Memory B cell (primary cell): ENCODE measurements around the gene VEGFD.

Experiments used
- ATAC-seq: fragments of 150-1000 bp; cut with Tn5 transposase; 2 replicates; pipeline ENCODE4 v1.10.0; 2021; ENCODE audit warnings: low read depth, mild to moderate bottlenecking, moderate library complexity
- DNase-seq, 2 donors: peaks; one replicate each; pipeline ENCODE4 v3.0.0; 2022; ENCODE audit warnings: low spot score in 2 of 2
- H3K27ac Mint-ChIP-seq: one replicate; pipeline ENCODE4 v1.8.0; 2022; ENCODE audit warnings: mild to moderate bottlenecking, moderate library complexity, mixed read lengths
- H3K27me3 Mint-ChIP-seq: one replicate; pipeline ENCODE4 v1.8.0; 2022; ENCODE audit warnings: mixed read lengths
- H3K36me3 Mint-ChIP-seq: one replicate; pipeline ENCODE4 v1.8.0; 2022; ENCODE audit warnings: mild to moderate bottlenecking, mixed read lengths
- H3K4me1 Mint-ChIP-seq: one replicate; pipeline ENCODE4 v1.8.0; 2022; ENCODE audit warnings: mixed read lengths
- H3K4me3 Mint-ChIP-seq: one replicate; pipeline ENCODE4 v1.8.0; 2022; ENCODE audit warnings: mild to moderate bottlenecking, moderate library complexity, mixed read lengths
- H3K9me3 Mint-ChIP-seq: one replicate; pipeline ENCODE4 v1.8.0; 2022; ENCODE audit warnings: mixed read lengths

The VEGFD gene

DNA sequence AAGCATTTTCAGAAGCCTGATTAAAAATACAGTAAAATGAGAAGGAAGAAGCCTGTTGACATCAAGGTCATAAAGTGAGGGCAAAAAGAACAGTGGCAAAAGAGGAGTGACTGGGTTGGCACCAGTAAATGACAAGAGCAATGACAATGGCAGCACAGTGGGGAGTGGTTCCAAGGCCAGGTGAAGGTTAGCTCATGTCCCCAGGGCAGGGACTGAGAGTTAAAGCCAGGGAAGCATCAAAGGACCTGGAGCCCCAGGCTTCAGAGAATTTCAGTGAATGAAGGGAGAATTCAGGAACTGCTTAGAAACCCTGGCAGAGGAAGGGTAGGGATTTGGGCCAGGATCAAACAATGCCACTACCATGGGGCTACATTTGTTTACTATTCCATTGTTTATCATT lies 40.1 kb downstream of the VEGFD start:
- ATAC-seq = no peak
- no peak overlapping the region for H3K4me3 Mint-ChIP-seq
- peaks cover 4% of the 10 kb centered on the region for H3K27me3 Mint-ChIP-seq
- no peak for DNase-seq
- no peaks in the 10 kb centered on the region for H3K4me1 Mint-ChIP-seq
- H3K9me3 Mint-ChIP-seq = no peaks in the 10 kb centered on the region
- no peak overlapping the region for H3K27ac Mint-ChIP-seq
- H3K36me3 Mint-ChIP-seq = no peaks in the 10 kb centered on the region

GRCh38 chrX:15343075-15343476 lies 41.1 kb downstream of the VEGFD start:
- no peak overlapping the region for H3K4me3 Mint-ChIP-seq
- DNase-seq (no peak), ATAC-seq (no peak)
- H3K27ac Mint-ChIP-seq = no peak overlapping the region
- H3K27me3 Mint-ChIP-seq = peaks cover 5% of the 10 kb centered on the region
- no peaks in the 10 kb centered on the region for H3K9me3 Mint-ChIP-seq
- no peaks in the 10 kb centered on the region for H3K4me1 Mint-ChIP-seq
- H3K36me3 Mint-ChIP-seq = no peaks in the 10 kb centered on the region

DNA sequence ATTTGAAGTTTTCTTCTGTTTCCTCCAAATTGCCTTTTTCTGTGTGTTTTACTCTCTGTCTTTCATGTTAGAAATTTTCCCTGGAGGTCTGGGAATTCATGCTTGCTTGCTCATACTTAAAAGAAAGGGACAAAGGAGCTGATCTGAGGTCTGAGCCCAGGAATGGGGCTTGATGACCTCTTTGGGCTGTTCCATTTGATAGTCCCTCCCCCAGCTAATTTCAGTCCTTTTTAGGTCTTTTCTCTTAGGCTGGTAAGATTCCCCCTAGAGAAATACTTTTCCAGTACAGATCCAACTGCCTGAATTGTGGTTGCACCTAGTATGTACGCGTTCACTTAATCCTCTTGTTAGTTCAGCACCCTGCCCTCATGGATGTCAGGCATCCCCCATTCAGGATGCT lies 43.3 kb downstream of the VEGFD start:
- no peak for ATAC-seq
- Mint-ChIP-seq H3K9me3 (no peaks in the 10 kb centered on the region), H3K36me3 (no peaks in the 10 kb centered on the region), H3K27ac (no peak overlapping the region), H3K4me3 (no peak overlapping the region), H3K4me1 (peaks cover 3% of the 10 kb centered on the region), H3K27me3 (peaks cover 4% of the 10 kb centered on the region)
- DNase-seq = no peak

- ATAC-seq = peak; percentile 50
- H3K36me3 Mint-ChIP-seq = peaks cover 4% of the 10 kb centered on the region
- H3K9me3 Mint-ChIP-seq = no peaks in the 10 kb centered on the region
- DNase-seq = peak; percentile 16 to 45
- H3K27ac Mint-ChIP-seq = peak overlapping the region; percentile 97
- H3K4me3 Mint-ChIP-seq = peak overlapping the region; percentile 90
- H3K27me3 Mint-ChIP-seq = peaks cover 3% of the 10 kb centered on the region
- peaks cover 8% of the 10 kb centered on the region for H3K4me1 Mint-ChIP-seq
Observed at GRCh38 chrX:15336023-15336413, 48.2 kb downstream of the VEGFD start.

GRCh38 chrX:15335135-15336022 lies 48.8 kb downstream of the VEGFD start, which contains the start of gene PIGA:
Gene PIGA (minus strand): TSS chrX:15335523. CDS start chrX:15331930, 3,593 bp downstream.
- H3K27me3 Mint-ChIP-seq = peaks cover 2% of the 10 kb centered on the region
- H3K4me1 Mint-ChIP-seq = peaks cover 8% of the 10 kb centered on the region
- DNase-seq = peak; percentile 68 to 86
- peaks cover 4% of the 10 kb centered on the region for H3K36me3 Mint-ChIP-seq
- no peaks in the 10 kb centered on the region for H3K9me3 Mint-ChIP-seq
- H3K4me3 Mint-ChIP-seq = peak within 1 kb of the TSS; percentile 90
- H3K27ac Mint-ChIP-seq = peak within 1 kb of the TSS; percentile 97
- ATAC-seq = peak; percentile 88

DNA sequence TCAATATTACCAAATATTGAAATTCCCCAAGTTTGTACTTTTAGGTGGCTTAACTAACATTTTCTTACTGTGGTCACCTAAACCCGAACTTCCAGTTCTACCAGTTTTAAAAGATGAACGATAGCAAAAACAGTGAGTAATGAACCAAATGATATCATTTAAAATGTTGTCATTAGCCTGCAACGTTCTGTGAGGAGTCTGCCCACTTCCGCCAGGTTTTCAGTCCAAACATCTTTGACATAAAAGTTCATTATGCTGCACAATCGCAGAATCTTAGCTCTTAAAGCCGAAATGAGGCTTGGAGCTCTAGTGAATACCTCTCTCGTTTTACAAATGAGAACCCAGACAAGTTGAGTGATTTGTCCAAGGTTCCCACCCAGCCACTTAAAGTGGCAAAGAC lies 49.7 kb downstream of the VEGFD start:
- DNase-seq (peak in 1 of 2 donors; percentile 1), ATAC-seq (no peak)
- peaks cover 8% of the 10 kb centered on the region for H3K4me1 Mint-ChIP-seq
- peak overlapping the region; percentile 97 for H3K27ac Mint-ChIP-seq
- H3K9me3 Mint-ChIP-seq = no peaks in the 10 kb centered on the region
- peaks cover 4% of the 10 kb centered on the region for H3K36me3 Mint-ChIP-seq
- H3K4me3 Mint-ChIP-seq = peak overlapping the region; percentile 90
- peaks cover 2% of the 10 kb centered on the region for H3K27me3 Mint-ChIP-seq

DNA sequence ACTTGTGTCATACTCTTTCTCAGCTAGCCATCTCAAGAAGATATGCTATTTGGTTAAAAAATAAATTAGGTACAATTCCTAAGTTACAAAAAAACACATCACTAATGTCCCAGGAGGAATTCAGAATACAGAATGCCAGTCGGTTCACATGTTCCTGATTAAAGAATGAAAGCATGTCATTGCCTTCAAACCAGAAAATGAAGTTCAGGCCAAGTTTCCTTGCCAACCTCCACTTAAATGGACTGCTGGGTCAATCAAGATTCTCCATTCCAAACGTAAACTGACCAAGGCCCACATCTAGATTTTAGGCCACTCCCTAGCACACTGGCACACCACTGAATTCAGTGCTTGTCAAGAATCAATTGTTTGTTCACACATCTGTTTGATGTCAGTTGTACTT lies 55.4 kb downstream of the VEGFD start:
- no peaks in the 10 kb centered on the region for H3K9me3 Mint-ChIP-seq
- DNase-seq = no peak
- no peak overlapping the region for H3K27ac Mint-ChIP-seq

GRCh38 chrX:15328131-15328530 lies 56.1 kb downstream of the VEGFD start:
- peaks cover 5% of the 10 kb centered on the region for H3K36me3 Mint-ChIP-seq
- H3K4me1 Mint-ChIP-seq = peaks cover 8% of the 10 kb centered on the region
- no peaks in the 10 kb centered on the region for H3K9me3 Mint-ChIP-seq
- no peak overlapping the region for H3K27ac Mint-ChIP-seq
- no peak overlapping the region for H3K4me3 Mint-ChIP-seq
- ATAC-seq = no peak
- no peak for DNase-seq
- no peaks in the 10 kb centered on the region for H3K27me3 Mint-ChIP-seq

More for the DNA sequence above, 55.4 kb downstream of the VEGFD start:
- H3K4me1 Mint-ChIP-seq = peaks cover 8% of the 10 kb centered on the region
- no peaks in the 10 kb centered on the region for H3K27me3 Mint-ChIP-seq
- H3K36me3 Mint-ChIP-seq = peaks cover 5% of the 10 kb centered on the region
- no peak overlapping the region for H3K4me3 Mint-ChIP-seq
- ATAC-seq = no peak

DNA sequence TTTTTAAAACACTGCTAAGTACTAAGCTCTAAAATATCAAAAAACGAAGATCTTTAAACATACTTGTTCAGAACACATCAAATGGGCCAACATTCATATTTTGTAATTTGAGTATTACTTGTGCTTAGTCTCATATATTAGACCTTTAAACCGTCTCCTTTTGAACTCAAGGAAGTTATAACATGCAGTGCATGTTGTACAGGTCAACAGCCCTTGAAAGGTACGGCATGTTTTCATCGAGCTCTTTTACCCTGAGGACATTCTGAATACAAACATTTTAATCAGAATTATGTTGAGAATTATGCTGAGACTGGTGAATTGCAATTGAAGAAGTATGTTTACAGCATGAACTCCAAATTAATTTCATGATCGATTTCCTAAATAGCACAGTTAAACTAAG lies 61.7 kb downstream of the VEGFD start:
- H3K27me3 Mint-ChIP-seq = no peaks in the 10 kb centered on the region
- no peaks in the 10 kb centered on the region for H3K4me1 Mint-ChIP-seq
- DNase-seq = no peak
- no peak overlapping the region for H3K27ac Mint-ChIP-seq
- H3K36me3 Mint-ChIP-seq = peaks cover 7% of the 10 kb centered on the region
- H3K4me3 Mint-ChIP-seq = no peak overlapping the region
- no peaks in the 10 kb centered on the region for H3K9me3 Mint-ChIP-seq
- no peak for ATAC-seq

DNA sequence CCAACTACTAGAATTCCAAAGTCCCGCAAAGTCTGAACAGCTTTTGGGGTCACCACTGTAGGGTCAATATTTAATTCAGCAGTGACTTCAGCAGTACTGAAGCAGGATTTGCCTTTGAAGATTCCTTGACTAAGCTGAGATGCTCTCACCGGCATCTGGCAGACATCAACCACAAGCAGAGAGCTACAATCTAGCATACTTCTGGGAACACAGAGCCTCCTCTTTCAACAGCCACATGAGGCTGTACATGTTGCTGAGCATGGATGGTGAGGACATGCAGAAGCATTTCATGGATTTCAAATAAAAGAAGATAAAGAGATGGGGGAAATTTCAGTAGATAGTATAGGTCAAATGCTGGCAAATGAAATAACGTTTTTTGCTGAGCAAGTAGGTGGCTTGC lies 62.1 kb downstream of the VEGFD start:
- Mint-ChIP-seq H3K9me3 (no peaks in the 10 kb centered on the region), H3K36me3 (peaks cover 7% of the 10 kb centered on the region), H3K27me3 (no peaks in the 10 kb centered on the region), H3K4me1 (no peaks in the 10 kb centered on the region), H3K4me3 (no peak overlapping the region), H3K27ac (no peak overlapping the region)
- DNase-seq (no peak), ATAC-seq (no peak)

DNA sequence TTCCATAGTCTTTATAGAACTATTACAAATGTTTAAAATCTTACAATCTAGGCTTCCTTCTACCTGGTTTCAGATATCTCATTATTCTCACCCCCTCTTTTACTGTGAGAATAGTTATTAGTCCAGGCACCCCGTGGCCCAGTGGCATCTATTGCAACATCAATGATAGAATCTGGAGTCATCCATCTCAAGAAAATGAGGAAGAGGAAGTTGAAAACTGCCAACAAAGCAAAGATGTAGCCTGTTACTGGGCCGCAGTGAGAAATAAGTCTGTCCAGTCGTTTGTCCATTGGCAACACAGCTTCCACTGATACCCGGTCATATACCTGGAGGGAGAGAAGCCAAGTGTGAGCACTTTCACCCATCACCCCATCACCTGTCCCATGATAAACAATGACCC lies 62.8 kb downstream of the VEGFD start:
- Mint-ChIP-seq H3K4me3 (no peak overlapping the region), H3K36me3 (peaks cover 7% of the 10 kb centered on the region), H3K4me1 (no peaks in the 10 kb centered on the region), H3K9me3 (no peaks in the 10 kb centered on the region), H3K27me3 (no peaks in the 10 kb centered on the region), H3K27ac (no peak overlapping the region)
- DNase-seq (no peak), ATAC-seq (no peak)

DNA sequence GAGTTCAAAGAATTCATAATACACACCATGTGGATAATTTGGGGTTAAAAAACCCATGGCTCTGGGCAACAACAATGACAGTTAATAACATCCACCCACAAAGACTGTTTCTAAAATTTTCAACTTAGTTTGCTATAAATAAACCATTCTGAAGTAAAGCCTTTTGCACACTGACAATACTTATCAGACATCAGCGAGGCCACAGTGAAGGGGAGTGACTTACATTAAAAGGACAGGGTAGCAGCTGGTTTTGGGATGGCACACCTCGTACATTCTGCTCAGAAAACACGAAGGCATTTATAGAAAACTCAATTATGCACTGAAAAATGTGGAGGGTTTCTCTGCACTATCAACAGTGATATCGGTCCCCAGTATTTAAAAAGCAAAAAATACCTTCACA lies 63.9 kb downstream of the VEGFD start:
- Mint-ChIP-seq H3K27ac (no peak overlapping the region), H3K4me1 (no peaks in the 10 kb centered on the region), H3K36me3 (peaks cover 7% of the 10 kb centered on the region), H3K27me3 (no peaks in the 10 kb centered on the region), H3K9me3 (no peaks in the 10 kb centered on the region), H3K4me3 (no peak overlapping the region)
- ATAC-seq (no peak), DNase-seq (no peak)

- Mint-ChIP-seq H3K4me3 (no peak overlapping the region), H3K36me3 (peaks cover 5% of the 10 kb centered on the region), H3K4me1 (no peaks in the 10 kb centered on the region), H3K27me3 (no peaks in the 10 kb centered on the region), H3K9me3 (no peaks in the 10 kb centered on the region), H3K27ac (no peak overlapping the region)
- no peak for ATAC-seq
- DNase-seq = no peak
Observed at GRCh38 chrX:15319075-15319474, 65.1 kb downstream of the VEGFD start.

DNA sequence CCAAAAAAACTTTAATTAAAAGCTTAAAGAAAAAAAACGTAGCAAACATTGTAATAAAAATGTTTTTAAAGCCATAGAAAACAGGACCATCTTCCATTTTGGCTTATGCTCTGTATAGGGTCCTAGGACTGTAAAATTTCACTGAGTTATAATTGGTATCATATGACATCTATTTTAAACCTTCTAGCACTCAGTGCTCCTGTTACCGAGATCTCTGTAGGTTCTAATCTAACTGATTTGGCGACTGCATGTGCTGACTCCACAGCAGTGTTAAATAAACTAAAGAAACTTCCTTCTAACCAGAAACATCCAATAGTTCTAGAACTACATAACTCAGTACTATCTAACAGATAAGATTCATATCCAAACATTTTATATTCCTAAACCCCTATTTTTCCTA lies 68.7 kb downstream of the VEGFD start, which contains the start of gene ASB11:
ASB11 (minus strand) TSS at position 132 of the 400 bp plus-strand sequence; CDS start at position 97, 35 bp downstream.
- Mint-ChIP-seq H3K36me3 (peaks cover 2% of the 10 kb centered on the region), H3K27ac (no peak within 1 kb of the TSS), H3K27me3 (no peaks in the 10 kb centered on the region), H3K9me3 (no peaks in the 10 kb centered on the region), H3K4me1 (no peaks in the 10 kb centered on the region), H3K4me3 (no peak within 1 kb of the TSS)
- ATAC-seq (no peak), DNase-seq (no peak)

DNA sequence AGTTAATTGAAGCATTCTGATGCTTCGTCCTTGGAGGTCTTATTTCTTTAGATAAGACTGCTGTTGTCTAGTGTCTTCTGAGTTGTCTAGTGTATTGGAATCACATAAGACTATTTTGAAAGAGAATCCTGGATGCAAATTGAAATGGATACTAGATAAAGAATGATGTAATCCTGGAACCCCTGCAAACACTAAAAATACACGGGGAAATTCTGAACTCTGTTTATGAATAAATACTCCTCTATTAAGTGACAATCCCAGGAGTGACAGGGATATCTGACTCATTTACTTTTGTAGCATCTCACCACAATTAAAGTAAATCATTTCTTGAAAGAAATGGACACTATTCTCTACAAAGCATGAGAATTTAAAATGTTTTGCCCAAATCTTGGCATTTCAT lies 69.7 kb downstream of the VEGFD start:
- peaks cover 2% of the 10 kb centered on the region for H3K36me3 Mint-ChIP-seq
- no peak for DNase-seq

More for the DNA sequence above, 69.7 kb downstream of the VEGFD start:
- ATAC-seq = no peak
- H3K4me3 Mint-ChIP-seq = no peak overlapping the region
- H3K4me1 Mint-ChIP-seq = no peaks in the 10 kb centered on the region
- H3K27me3 Mint-ChIP-seq = no peaks in the 10 kb centered on the region
- H3K9me3 Mint-ChIP-seq = no peaks in the 10 kb centered on the region
- no peak overlapping the region for H3K27ac Mint-ChIP-seq
